ENCODE data around the gene BMP7. TPM values are rescaled to one million over a fixed set of nuclear protein-coding genes. Genes with fewer than 3 reads are reported as not detected.

BMP7 gene
- total RNA-seq, 1 experiment from 2014 or later: 0.13 TPM

DNA sequence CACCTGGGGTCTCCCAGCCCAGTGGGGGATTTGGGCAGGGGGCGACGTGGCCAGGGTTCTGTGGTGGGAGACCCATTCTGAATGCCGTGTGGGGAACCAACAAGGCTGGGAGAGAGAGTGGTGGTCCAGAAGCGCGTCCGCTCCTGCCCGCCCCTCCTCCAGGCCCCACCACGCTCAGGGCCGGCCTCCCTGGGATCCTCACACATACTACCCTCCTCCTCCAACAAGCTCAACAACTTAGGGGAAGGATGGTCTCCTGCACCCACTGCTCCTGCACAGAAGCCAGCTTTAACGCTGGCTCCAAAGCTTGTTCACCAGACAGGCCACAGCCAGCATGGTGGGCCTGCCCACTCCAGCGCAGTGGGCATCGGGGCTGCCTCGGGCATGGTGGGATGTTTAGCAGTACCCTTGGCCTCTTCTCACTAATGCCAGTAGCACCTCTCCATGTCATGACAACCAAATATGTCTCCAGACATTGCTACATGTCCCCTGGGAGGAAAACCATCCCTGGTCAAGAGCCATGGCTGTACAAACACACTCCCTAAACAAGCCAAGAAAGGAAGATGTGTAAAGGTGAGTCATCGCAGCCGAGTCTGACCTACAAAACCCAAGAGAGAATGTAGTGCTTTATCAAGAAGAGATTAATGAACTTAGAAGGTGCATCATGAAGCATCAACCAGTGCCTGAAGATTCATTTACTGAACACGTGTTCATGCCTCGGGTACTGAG is 75.7 kb downstream of the BMP7 start:
- no peak overlapping the region for H3K27ac ChIP-seq
- H4K20me1 ChIP-seq (ENCODE audit: insufficient read depth): no peaks in the 10 kb centered on the region
- H3K4me1 ChIP-seq (replicated peaks; ENCODE audit: insufficient read depth): no peaks in the 10 kb centered on the region
- H2AFZ ChIP-seq: no peak overlapping the region
- intact Hi-C loops (cut with micrococcal nuclease; ENCODE audit: unreplicated experiment): no loop called here
- H3K9me2 ChIP-seq (ENCODE audit: insufficient read depth): no peaks in the 10 kb centered on the region
- no peaks in the 10 kb centered on the region for H3K79me2 ChIP-seq (ENCODE audit: low read depth)
- H3K4me3 ChIP-seq: no peak overlapping the region
- no TSS peak for BruUV-seq (replicated peaks)
- ChIA-PET CTCF (no interaction called here), POLR2A (ENCODE audit: unreplicated experiment) (interaction anchor here (0.6 kb wide), 1 partner anchor 114 kb away, joined by 6 read pairs; no protein-coding TSS in a partner anchor)
- H3K36me3 ChIP-seq (ENCODE audit: low read depth): no peaks in the 10 kb centered on the region
- no peak for TF ChIP-seq EZH2 (IDR thresholded peaks at IDR 0.05; ENCODE audit: low read depth)
- TF ChIP-seq, protein P1, sequence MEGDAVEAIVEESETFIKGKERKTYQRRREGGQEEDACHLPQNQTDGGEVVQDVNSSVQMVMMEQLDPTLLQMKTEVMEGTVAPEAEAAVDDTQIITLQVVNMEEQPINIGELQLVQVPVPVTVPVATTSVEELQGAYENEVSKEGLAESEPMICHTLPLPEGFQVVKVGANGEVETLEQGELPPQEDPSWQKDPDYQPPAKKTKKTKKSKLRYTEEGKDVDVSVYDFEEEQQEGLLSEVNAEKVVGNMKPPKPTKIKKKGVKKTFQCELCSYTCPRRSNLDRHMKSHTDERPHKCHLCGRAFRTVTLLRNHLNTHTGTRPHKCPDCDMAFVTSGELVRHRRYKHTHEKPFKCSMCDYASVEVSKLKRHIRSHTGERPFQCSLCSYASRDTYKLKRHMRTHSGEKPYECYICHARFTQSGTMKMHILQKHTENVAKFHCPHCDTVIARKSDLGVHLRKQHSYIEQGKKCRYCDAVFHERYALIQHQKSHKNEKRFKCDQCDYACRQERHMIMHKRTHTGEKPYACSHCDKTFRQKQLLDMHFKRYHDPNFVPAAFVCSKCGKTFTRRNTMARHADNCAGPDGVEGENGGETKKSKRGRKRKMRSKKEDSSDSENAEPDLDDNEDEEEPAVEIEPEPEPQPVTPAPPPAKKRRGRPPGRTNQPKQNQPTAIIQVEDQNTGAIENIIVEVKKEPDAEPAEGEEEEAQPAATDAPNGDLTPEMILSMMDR (conservative IDR thresholded peaks at IDR 0.05): no peak
- peaks cover 10% of the 10 kb centered on the region for H3K27me3 ChIP-seq (ENCODE audit: insufficient read depth, low read depth)
- H3K4me2 ChIP-seq: no peak overlapping the region
- no peaks in the 10 kb centered on the region for H3K9me3 ChIP-seq (ENCODE audit: insufficient read depth, low read depth)
- no peak for DNase-seq
- H3F3A ChIP-seq (ENCODE audit: insufficient read depth, low read depth): no peaks in the 10 kb centered on the region

DNA sequence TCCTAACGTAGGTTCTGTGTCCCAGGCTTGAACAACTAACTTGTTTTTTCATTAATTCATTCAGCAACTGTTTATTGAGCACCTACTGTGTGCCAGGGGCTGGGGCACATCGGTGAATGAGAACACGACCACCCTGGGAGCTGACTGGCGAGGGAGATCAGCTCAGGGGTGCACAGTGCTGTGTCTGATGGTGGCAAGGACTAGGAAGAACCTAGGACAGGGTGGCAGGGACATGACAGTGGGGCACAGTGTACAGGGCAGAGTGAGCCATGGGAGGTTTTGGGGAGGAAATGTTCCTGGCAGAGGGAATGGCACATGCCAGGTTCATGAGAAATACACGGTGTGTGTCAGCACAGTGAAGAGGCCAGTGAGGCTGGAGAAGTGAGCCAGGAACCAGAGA is 76.7 kb downstream of the BMP7 start:
- DNase-seq: no peak
- H2AFZ ChIP-seq: no peak overlapping the region
- CTCF ChIA-PET: no interaction called here
- no peaks in the 10 kb centered on the region for H3F3A ChIP-seq (ENCODE audit: insufficient read depth, low read depth)
- peaks cover 19% of the 10 kb centered on the region for H3K27me3 ChIP-seq (ENCODE audit: insufficient read depth, low read depth)
- no peaks in the 10 kb centered on the region for H3K9me2 ChIP-seq (ENCODE audit: insufficient read depth)
- POLR2A ChIA-PET (ENCODE audit: unreplicated experiment): no interaction called here
- no peak for TF ChIP-seq EZH2 (IDR thresholded peaks at IDR 0.05; ENCODE audit: low read depth)
- TF ChIP-seq, protein P1 (conservative IDR thresholded peaks at IDR 0.05): no peak
- no peaks in the 10 kb centered on the region for H3K79me2 ChIP-seq (ENCODE audit: low read depth)
- H3K9me3 ChIP-seq (ENCODE audit: insufficient read depth, low read depth): no peaks in the 10 kb centered on the region
- H3K4me3 ChIP-seq: no peak overlapping the region
- H3K27ac ChIP-seq: no peak overlapping the region
- no peaks in the 10 kb centered on the region for H4K20me1 ChIP-seq (ENCODE audit: insufficient read depth)
- no peak overlapping the region for H3K4me2 ChIP-seq
- no peaks in the 10 kb centered on the region for H3K4me1 ChIP-seq (replicated peaks; ENCODE audit: insufficient read depth)
- intact Hi-C loops (cut with micrococcal nuclease; ENCODE audit: unreplicated experiment): no loop called here
- no TSS peak for BruUV-seq (replicated peaks)
- H3K36me3 ChIP-seq (ENCODE audit: low read depth): no peaks in the 10 kb centered on the region

DNA sequence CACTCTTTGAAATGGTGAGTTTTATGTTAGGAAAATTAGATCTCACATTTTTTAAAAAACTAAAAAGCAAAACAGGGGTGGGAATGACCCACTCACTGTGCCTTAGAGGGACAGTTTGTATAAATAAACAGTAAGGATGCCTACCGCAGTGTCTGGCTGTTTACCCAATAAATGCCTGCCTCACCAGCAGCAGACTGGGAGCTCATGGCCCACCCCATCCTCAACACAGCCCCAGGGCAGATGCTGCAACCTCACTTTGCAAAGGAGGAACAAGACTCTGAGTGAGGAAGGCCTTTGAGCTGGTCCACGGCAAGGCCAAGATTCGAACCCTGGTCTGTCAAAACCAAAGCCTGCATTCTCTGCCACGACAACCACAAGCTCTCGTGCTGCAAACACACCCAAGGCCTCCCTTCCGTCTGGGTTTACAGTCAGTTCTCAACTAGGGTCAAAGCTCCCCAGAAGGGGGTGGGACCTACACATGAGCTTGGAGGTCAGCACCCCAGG is 77.8 kb downstream of the BMP7 start:
- no peaks in the 10 kb centered on the region for H3K9me3 ChIP-seq (ENCODE audit: insufficient read depth, low read depth)
- no peaks in the 10 kb centered on the region for H3K36me3 ChIP-seq (ENCODE audit: low read depth)
- no peaks in the 10 kb centered on the region for H3K9me2 ChIP-seq (ENCODE audit: insufficient read depth)
- H3K27me3 ChIP-seq (ENCODE audit: insufficient read depth, low read depth): peaks cover 29% of the 10 kb centered on the region
- no peak overlapping the region for H2AFZ ChIP-seq
- DNase-seq: no peak
- H4K20me1 ChIP-seq (ENCODE audit: insufficient read depth): no peaks in the 10 kb centered on the region
- no TSS peak for BruUV-seq (replicated peaks)
- H3K4me1 ChIP-seq (replicated peaks; ENCODE audit: insufficient read depth): no peaks in the 10 kb centered on the region
- TF ChIP-seq, protein P1 (conservative IDR thresholded peaks at IDR 0.05): no peak
- no peak for TF ChIP-seq EZH2 (IDR thresholded peaks at IDR 0.05; ENCODE audit: low read depth)
- POLR2A ChIA-PET (ENCODE audit: unreplicated experiment): no interaction called here
- H3K79me2 ChIP-seq (ENCODE audit: low read depth): no peaks in the 10 kb centered on the region
- H3K4me2 ChIP-seq: no peak overlapping the region
- no peak overlapping the region for H3K27ac ChIP-seq
- CTCF ChIA-PET: no interaction called here
- H3K4me3 ChIP-seq: no peak overlapping the region
- H3F3A ChIP-seq (ENCODE audit: insufficient read depth, low read depth): no peaks in the 10 kb centered on the region
- intact Hi-C loops (cut with micrococcal nuclease; ENCODE audit: unreplicated experiment): no loop called here
